C4-2B (cell line): ENCODE measurements around the gene YIF1A.

Experiments
- ZFX ChIP-seq: fragments of 450-650 bp; IDR thresholded peaks from 2 replicates; pipeline ENCODE4 v1.6.1; 2017
- TF ChIP-seq, protein P1 (sequence below): fragments of 450-650 bp; conservative IDR thresholded peaks from 2 replicates; pipeline ENCODE4 v1.5.1; 2017; ENCODE audit warnings: mild to moderate bottlenecking

- TF ChIP-seq, protein P1, sequence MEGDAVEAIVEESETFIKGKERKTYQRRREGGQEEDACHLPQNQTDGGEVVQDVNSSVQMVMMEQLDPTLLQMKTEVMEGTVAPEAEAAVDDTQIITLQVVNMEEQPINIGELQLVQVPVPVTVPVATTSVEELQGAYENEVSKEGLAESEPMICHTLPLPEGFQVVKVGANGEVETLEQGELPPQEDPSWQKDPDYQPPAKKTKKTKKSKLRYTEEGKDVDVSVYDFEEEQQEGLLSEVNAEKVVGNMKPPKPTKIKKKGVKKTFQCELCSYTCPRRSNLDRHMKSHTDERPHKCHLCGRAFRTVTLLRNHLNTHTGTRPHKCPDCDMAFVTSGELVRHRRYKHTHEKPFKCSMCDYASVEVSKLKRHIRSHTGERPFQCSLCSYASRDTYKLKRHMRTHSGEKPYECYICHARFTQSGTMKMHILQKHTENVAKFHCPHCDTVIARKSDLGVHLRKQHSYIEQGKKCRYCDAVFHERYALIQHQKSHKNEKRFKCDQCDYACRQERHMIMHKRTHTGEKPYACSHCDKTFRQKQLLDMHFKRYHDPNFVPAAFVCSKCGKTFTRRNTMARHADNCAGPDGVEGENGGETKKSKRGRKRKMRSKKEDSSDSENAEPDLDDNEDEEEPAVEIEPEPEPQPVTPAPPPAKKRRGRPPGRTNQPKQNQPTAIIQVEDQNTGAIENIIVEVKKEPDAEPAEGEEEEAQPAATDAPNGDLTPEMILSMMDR: no peak
- TF ChIP-seq ZFX: no peak
Observed at GRCh38 chr11:66337103-66337899, 48.4 kb upstream of the YIF1A start.
